Neural crest cell (in vitro differentiated cells): Measurements from ENCODE around the gene GRIK1. TPM values are rescaled to one million over a fixed set of nuclear protein-coding genes. Genes with fewer than 3 reads are reported as not detected.

Experiments used
- DNase-seq: peaks from one replicate; pipeline ENCODE4 v3.0.0; 2021; ENCODE audit warnings: low read depth, mixed read lengths, low spot score
- H3K27ac Mint-ChIP-seq: one replicate; pipeline ENCODE4 v1.8.0; 2021; ENCODE audit warnings: mild to moderate bottlenecking, mixed read lengths; ENCODE audit not compliant: unreplicated experiment
- H3K27me3 Mint-ChIP-seq: 2 replicates; pipeline ENCODE4 v1.8.0; 2021; ENCODE audit warnings: low read depth, mild to moderate bottlenecking, mixed read lengths
- H3K36me3 Mint-ChIP-seq: 2 replicates; pipeline ENCODE4 v1.8.0; 2021; ENCODE audit warnings: low read depth, mild to moderate bottlenecking, mixed read lengths
- H3K4me1 Mint-ChIP-seq: 2 replicates; pipeline ENCODE4 v1.8.0; 2021; ENCODE audit warnings: mixed read lengths
- H3K4me3 Mint-ChIP-seq: one replicate; pipeline ENCODE4 v1.8.0; 2021; ENCODE audit warnings: mild to moderate bottlenecking, mixed read lengths
- H3K9me3 Mint-ChIP-seq: 2 replicates; pipeline ENCODE4 v1.8.0; 2021; ENCODE audit warnings: mixed read lengths
- CTCF ChIP-seq: fragments of 200-600 bp; sonication (generic); conservative IDR thresholded peaks from 2 replicates; pipeline ENCODE4 v1.5.0; 2021; ENCODE audit warnings: antibody characterized with exemption, mild to moderate bottlenecking
- total RNA-seq: library from RNA; stranded (reverse); gene quantifications from 2 replicates; pipeline ENCODE4 v1.2.1, GENCODE V29; 2021

GRIK1 gene
- total RNA-seq, 1 donor from 2014 or later = 0.91 TPM

DNA sequence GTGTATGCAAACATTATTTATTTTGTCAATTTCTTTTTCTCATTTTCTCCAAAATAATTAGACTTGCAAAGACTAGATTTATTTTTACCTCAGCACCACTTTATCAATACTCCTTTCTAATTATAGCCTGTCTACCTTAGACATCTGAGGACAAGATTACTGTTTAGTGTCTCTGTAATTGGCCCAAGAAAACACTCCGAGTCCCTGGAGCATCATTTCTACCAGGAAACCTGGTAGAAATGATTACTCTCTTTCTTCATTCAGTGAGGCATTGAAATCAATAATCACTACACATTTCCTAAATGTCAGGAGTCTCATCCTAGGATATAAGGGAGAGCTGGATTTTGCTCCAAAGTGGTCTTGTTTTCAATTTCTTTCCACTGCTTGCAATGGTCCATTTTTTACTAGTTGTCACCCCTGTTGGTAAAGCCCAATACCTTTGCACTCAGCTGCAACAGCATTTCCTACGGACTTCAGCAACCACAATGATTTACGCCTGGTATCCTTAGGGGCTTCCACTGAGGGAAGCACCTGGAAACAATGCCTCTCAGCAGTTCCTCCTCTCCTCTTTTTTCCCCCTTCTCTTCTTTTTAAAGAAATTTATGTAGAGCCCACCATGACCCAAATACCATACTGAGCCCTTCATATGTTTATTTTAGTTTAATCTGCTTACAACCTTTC is 64.6 kb downstream of the GRIK1 start:
- Mint-ChIP-seq H3K27ac (no peak overlapping the region), H3K9me3 (no peaks in the 10 kb centered on the region), H3K4me3 (no peak overlapping the region), H3K36me3 (no peaks in the 10 kb centered on the region), H3K4me1 (no peaks in the 10 kb centered on the region), H3K27me3 (no peaks in the 10 kb centered on the region)
- DNase-seq = no peak
- no peak for TF ChIP-seq CTCF

GRCh38 chr21:29873908-29874307 is 65.9 kb downstream of the GRIK1 start:
- H3K4me3 Mint-ChIP-seq = no peak overlapping the region
- no peaks in the 10 kb centered on the region for H3K27me3 Mint-ChIP-seq
- no peak overlapping the region for H3K27ac Mint-ChIP-seq
- no peaks in the 10 kb centered on the region for H3K9me3 Mint-ChIP-seq
- no peaks in the 10 kb centered on the region for H3K4me1 Mint-ChIP-seq
- no peaks in the 10 kb centered on the region for H3K36me3 Mint-ChIP-seq
- DNase-seq = no peak
- no peak for TF ChIP-seq CTCF

DNA sequence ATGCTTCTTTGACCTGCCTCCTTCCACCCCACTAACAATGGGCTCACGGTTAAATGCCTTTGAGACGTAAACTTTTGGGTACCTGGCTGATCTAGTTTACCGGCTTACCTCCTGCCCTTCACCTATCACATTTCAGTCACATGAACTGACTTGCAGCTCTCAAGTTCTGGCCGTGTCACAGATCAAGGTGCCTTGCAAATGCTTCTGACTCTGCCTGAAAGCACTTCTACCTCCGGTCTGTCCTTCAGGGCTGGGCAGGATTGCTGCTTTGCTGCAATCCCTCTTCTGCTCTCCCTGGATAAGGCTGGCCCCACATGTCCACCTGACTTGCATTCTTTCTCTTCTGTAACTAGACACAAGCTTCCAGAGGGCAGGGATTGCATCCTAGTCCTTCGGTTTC is 69.0 kb downstream of the GRIK1 start:
- Mint-ChIP-seq H3K4me1 (no peaks in the 10 kb centered on the region), H3K27me3 (peaks cover 2% of the 10 kb centered on the region), H3K9me3 (no peaks in the 10 kb centered on the region), H3K4me3 (no peak overlapping the region), H3K27ac (no peak overlapping the region), H3K36me3 (no peaks in the 10 kb centered on the region)
- TF ChIP-seq CTCF = no peak
- no peak for DNase-seq

DNA sequence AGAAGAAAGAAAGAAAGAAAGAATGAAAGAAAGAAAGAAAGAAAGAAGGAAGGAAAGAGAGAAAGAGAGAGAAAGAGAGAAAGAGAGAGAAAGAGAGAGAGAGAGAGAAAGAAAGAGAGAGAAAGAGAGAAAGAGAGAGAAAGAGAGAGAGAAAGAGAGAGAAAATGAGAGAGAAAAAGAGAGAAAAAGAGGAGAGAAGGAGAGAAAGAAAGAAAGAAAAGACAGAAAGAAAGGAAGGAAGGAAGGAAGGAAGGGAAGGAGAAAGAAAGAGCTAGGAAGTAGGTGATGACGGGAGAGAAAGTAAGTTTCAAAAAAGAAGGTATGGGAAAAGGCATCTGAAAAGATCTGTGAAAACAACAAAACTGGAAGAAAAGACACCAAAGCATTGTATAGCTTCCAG is 72.0 kb downstream of the GRIK1 start:
- DNase-seq = no peak
- no peak for TF ChIP-seq CTCF
- no peaks in the 10 kb centered on the region for H3K36me3 Mint-ChIP-seq
- no peak overlapping the region for H3K4me3 Mint-ChIP-seq
- H3K9me3 Mint-ChIP-seq = no peaks in the 10 kb centered on the region
- H3K27me3 Mint-ChIP-seq = peaks cover 2% of the 10 kb centered on the region
- peak overlapping the region; percentile 72 for H3K27ac Mint-ChIP-seq
- no peaks in the 10 kb centered on the region for H3K4me1 Mint-ChIP-seq

DNA sequence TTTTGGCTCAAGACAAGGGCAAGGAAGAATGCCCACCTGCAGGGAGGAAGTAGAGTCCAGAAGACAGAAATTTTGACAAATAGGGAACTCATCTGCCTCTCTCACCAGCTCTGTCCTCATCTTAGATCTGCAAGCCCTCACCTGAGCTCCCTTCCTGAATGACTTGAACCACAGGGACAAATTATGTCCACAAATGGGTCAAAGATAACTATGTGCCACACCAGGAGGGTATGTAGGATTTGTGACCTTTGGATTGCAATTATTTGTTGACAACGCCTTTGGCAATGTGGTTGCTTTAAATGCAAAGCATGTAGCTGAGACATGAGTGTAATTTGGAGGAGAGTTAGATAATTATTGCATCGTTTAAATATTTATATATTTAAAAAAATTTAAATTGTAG is 79.5 kb downstream of the GRIK1 start:
- no peak for DNase-seq
- no peaks in the 10 kb centered on the region for H3K36me3 Mint-ChIP-seq
- H3K9me3 Mint-ChIP-seq = no peaks in the 10 kb centered on the region
- no peak for TF ChIP-seq CTCF
- no peak overlapping the region for H3K4me3 Mint-ChIP-seq
- H3K27ac Mint-ChIP-seq = no peak overlapping the region
- no peaks in the 10 kb centered on the region for H3K27me3 Mint-ChIP-seq
- H3K4me1 Mint-ChIP-seq = no peaks in the 10 kb centered on the region

GRCh38 chr21:29857150-29857549 is 82.6 kb downstream of the GRIK1 start:
- no peak for DNase-seq
- H3K36me3 Mint-ChIP-seq = no peaks in the 10 kb centered on the region
- H3K4me1 Mint-ChIP-seq = no peaks in the 10 kb centered on the region
- no peaks in the 10 kb centered on the region for H3K9me3 Mint-ChIP-seq
- TF ChIP-seq CTCF = no peak
- H3K27ac Mint-ChIP-seq = no peak overlapping the region
- no peak overlapping the region for H3K4me3 Mint-ChIP-seq
- no peaks in the 10 kb centered on the region for H3K27me3 Mint-ChIP-seq
